Lung (tissue), 12 donors: ENCODE measurements around the gene OR8G1. TPM values are rescaled to one million over a fixed set of nuclear protein-coding genes. Genes with fewer than 3 reads are reported as not detected.

Experiments used
- ATAC-seq: fragments of 200-7000 bp; cut with Tn5 transposase; one replicate; pipeline ENCODE4 v1.9.1; 2020; ENCODE audit warnings: moderate number of reproducible peaks; ENCODE audit not compliant: insufficient read depth, low FRiP score
- DNase-seq, 3 donors: peaks; one replicate each; pipeline ENCODE4 v3.0.0-alpha.2; 2013 to 2017
- H3K27ac ChIP-seq, 2 donors: one replicate each; pipeline ENCODE4 v1.5.1; 2013; ENCODE audit warnings: mild to moderate bottlenecking in 2 of 2, moderate library complexity in 2 of 2, control low read depth in 1 of 2, inconsistent platforms in 1 of 2, low read depth in 1 of 2, low read length in 1 of 2
- H3K27me3 ChIP-seq, 3 donors: one replicate each; pipeline ENCODE4 v1.5.1; 2013; ENCODE audit warnings: low read length in 2 of 3; ENCODE audit not compliant: control insufficient read depth in 3 of 3, insufficient read depth in 3 of 3
- H3K36me3 ChIP-seq, 4 donors: one replicate each; pipeline ENCODE4 v1.5.1; 2013; ENCODE audit warnings: low read length in 4 of 4, mild to moderate bottlenecking in 1 of 4, moderate library complexity in 1 of 4; ENCODE audit not compliant: control insufficient read depth in 4 of 4, insufficient read depth in 4 of 4
- H3K4me1 ChIP-seq, 5 donors: one replicate each; pipeline ENCODE4 v1.5.1; 2013; ENCODE audit warnings: low read length in 5 of 5, mild to moderate bottlenecking in 2 of 5, moderate library complexity in 1 of 5; ENCODE audit not compliant: control insufficient read depth in 5 of 5, insufficient read depth in 5 of 5
- H3K4me3 ChIP-seq: one replicate; pipeline ENCODE4 v1.5.1; 2013; ENCODE audit warnings: mild to moderate bottlenecking, control low read depth, moderate library complexity
- H3K9ac ChIP-seq, 2 donors: one replicate each; pipeline ENCODE4 v1.5.1; 2013; ENCODE audit warnings: low read length in 2 of 2, control low read depth in 1 of 2; ENCODE audit not compliant: insufficient read depth in 1 of 2
- H3K9me3 ChIP-seq, 4 donors: one replicate each; pipeline ENCODE4 v1.5.1; 2013; ENCODE audit warnings: low read length in 3 of 4, mild to moderate bottlenecking in 1 of 4, moderate library complexity in 1 of 4; ENCODE audit not compliant: control insufficient read depth in 4 of 4, insufficient read depth in 3 of 4
- WGBS, 2 donors: extraction: QIAGEN DNeasy Blood & Tissue Kit; methylation state at CpG; one replicate each; pipeline ENCODE4 v1.1.7; 2013; 5-methylcytosine and 5-hydroxymethylcytosine counted together
- polyA plus RNA-seq, 2 donors: library from polyadenylated mRNA; stranded (reverse); fragments of 200-250 nt; gene quantifications; one replicate each; pipeline ENCODE4 v1.2.1, GENCODE V29; 2013
- total RNA-seq, 2 donors: library from RNA; depleted of rRNA in 1 of 2; stranded (reverse); fragments of >200 nt in 1 of 2; gene quantifications; one replicate each; pipeline ENCODE4 v1.2.1, GENCODE V29; 2014 to 2021
- TF ChIP-seq, protein P1 (sequence below): IDR thresholded peaks from 2 replicates; pipeline ENCODE4 v1.5.1; 2012; ENCODE audit warnings: mild to moderate bottlenecking; ENCODE audit errors: control extremely low read depth, extremely low read depth
- donor health status: control.
- donor health status: control.
- donor health status: Bipolar disorder and iron deficiency.
- donor health status: healthy.
- donor health status: DM: yes; HTN: yes; CAD: no.

The OR8G1 gene
- total and polyA plus RNA-seq, 4 donors: not detected

DNA sequence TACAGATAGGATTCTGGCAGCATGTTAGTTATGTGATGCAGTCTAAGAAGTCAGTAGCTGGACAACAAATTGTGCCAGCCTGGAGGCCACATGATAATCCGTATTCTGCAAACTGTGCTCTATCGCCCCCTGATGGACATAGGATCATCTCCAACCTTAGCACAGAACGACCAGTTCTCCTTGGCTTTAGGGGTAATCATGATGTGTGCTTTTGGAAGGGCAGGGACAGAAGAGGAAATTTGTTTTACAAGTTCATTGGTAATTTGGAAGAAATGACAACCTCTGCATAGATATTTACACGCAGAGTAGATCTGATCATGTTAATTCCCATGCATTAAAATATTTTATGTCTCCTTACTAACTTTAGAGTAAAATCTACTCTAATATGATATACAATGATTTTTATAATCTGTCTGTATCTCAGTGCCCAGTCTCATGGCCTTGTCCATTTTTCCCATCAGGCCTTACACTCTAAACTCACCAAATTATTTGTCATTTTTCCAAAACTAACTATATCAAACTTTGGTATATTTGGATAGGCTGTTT lies 45.6 kb upstream of the OR8G1 start:
- Histone ChIP-seq H3K4me3 (no peak overlapping the region), H3K9me3 (peaks cover 0 to 4% (median 0%) of the 10 kb centered on the region in 4 donors), H3K4me1 (peaks cover 0 to 6% (median 0%) of the 10 kb centered on the region in 5 donors), H3K9ac (no peak overlapping the region), H3K27ac (no peak overlapping the region), H3K27me3 (peaks cover 0 to 3% (median 0%) of the 10 kb centered on the region in 3 donors), H3K36me3 (no peaks in the 10 kb centered on the region)
- 27 to 45% methylated on average over 4 of the region's 4 CpGs for WGBS, 2 donors
- DNase-seq (peak; percentile 27 to 63 (median 38)), ATAC-seq (peak; percentile 60)
- TF ChIP-seq, protein P1, sequence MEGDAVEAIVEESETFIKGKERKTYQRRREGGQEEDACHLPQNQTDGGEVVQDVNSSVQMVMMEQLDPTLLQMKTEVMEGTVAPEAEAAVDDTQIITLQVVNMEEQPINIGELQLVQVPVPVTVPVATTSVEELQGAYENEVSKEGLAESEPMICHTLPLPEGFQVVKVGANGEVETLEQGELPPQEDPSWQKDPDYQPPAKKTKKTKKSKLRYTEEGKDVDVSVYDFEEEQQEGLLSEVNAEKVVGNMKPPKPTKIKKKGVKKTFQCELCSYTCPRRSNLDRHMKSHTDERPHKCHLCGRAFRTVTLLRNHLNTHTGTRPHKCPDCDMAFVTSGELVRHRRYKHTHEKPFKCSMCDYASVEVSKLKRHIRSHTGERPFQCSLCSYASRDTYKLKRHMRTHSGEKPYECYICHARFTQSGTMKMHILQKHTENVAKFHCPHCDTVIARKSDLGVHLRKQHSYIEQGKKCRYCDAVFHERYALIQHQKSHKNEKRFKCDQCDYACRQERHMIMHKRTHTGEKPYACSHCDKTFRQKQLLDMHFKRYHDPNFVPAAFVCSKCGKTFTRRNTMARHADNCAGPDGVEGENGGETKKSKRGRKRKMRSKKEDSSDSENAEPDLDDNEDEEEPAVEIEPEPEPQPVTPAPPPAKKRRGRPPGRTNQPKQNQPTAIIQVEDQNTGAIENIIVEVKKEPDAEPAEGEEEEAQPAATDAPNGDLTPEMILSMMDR: peak; percentile 32

DNA sequence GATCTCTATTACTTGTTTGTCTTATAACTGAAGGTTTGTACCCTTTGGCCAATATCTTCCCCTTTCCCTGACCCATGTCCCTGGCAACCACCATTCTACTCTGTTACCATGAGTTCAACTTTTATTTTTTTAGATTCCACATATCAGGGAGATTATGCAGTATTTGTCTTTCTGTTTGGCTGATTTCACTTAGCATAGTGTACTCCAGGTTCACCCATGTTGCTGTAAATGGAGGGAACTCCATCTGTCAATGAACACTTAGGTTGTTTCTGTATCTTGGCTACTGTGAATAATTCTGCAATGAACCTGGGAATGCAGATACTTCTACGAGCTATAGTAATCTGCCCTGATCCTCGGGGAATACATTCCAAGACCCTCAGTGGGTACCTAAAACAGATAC lies 42.9 kb upstream of the OR8G1 start:
- H3K4me3 ChIP-seq: no peak overlapping the region
- H3K9me3 ChIP-seq: peaks cover 0 to 4% (median 0%) of the 10 kb centered on the region in 4 donors
- DNase-seq (no peak), ATAC-seq (no peak)
- H3K9ac ChIP-seq: no peak overlapping the region
- H3K4me1 ChIP-seq: peaks cover 0 to 6% (median 0%) of the 10 kb centered on the region in 5 donors
- H3K27me3 ChIP-seq: peaks cover 0 to 3% (median 0%) of the 10 kb centered on the region in 3 donors
- H3K27ac ChIP-seq: no peak overlapping the region
- H3K36me3 ChIP-seq: no peaks in the 10 kb centered on the region
- WGBS, 2 donors: 76 to 78% methylated on average over 2 of the region's 2 CpGs
- TF ChIP-seq, protein P1: no peak

DNA sequence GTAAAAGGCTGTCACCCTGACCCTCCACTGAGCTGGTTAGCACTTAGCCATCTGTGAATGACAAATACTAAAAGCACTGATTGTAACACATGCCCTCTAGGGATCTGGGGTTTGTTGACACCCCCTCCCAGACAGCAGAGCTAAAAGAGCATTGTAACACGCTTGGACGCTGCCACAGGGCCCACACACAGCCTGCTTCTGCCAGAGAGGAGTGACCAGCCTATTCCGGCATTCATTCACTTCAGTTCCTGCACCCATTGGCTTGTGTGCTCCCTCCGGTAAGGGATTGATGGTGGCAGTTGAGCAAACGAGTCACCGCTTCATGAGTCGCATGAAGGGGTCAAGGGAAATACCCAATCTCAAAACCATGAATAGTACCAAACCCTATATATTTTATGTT lies 42.0 kb upstream of the OR8G1 start:
- ATAC-seq (no peak), DNase-seq (no peak)
- WGBS, 2 donors: 91 to 92% methylated on average over 7 of the region's 7 CpGs
- no peak overlapping the region for H3K9ac ChIP-seq
- H3K9me3 ChIP-seq: peaks cover 0 to 4% (median 0%) of the 10 kb centered on the region in 4 donors
- H3K27me3 ChIP-seq: peaks cover 0 to 3% (median 0%) of the 10 kb centered on the region in 3 donors
- H3K36me3 ChIP-seq: no peaks in the 10 kb centered on the region
- H3K4me1 ChIP-seq: peaks cover 0 to 4% (median 0%) of the 10 kb centered on the region in 5 donors
- no peak overlapping the region for H3K27ac ChIP-seq
- TF ChIP-seq, protein P1: no peak
- H3K4me3 ChIP-seq: no peak overlapping the region

DNA sequence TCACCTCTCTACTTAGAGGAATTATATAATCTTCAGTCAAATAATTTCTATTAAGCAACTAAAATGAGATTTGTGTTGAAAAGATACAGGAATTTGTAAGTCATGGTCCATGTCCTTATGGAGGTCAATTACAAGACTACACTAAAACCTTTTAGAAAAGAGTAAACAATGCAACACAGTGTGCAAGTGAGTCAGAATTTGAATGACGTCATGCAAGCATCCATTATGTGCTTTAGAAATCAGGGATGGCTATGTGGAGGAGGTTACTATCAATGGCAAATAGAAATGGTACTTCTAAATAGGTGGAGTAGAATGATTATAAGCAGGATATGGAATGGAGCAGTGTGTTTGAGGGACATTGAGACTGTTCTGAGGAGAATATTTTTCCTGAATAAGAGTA lies 41.2 kb upstream of the OR8G1 start:
- peaks cover 0 to 3% (median 0%) of the 10 kb centered on the region in 3 donors for H3K27me3 ChIP-seq
- WGBS, 2 donors: 58 to 74% methylated on average over 1 of the region's 1 CpG
- DNase-seq (no peak), ATAC-seq (no peak)
- H3K4me1 ChIP-seq: peaks cover 0 to 4% (median 0%) of the 10 kb centered on the region in 5 donors
- H3K27ac ChIP-seq: no peak overlapping the region
- peaks cover 0 to 4% (median 0%) of the 10 kb centered on the region in 4 donors for H3K9me3 ChIP-seq
- H3K4me3 ChIP-seq: no peak overlapping the region
- no peak overlapping the region for H3K9ac ChIP-seq
- TF ChIP-seq, protein P1: no peak
- H3K36me3 ChIP-seq: no peaks in the 10 kb centered on the region
